Omental fat pad (tissue), 4 donors: Measurements from ENCODE around the gene DLG1. TPM values are rescaled to one million over a fixed set of nuclear protein-coding genes. Genes with fewer than 3 reads are reported as not detected.

Source experiments
- ATAC-seq: fragments of 150-250 bp; one replicate; pipeline ENCODE4 v1.9.1; 2016; ENCODE audit warnings: mild to moderate bottlenecking, moderate library complexity; ENCODE audit not compliant: low FRiP score
- DNase-seq: peaks from one replicate; pipeline ENCODE4 v3.0.0-alpha.2; 2019; ENCODE audit warnings: low spot score
- CTCF ChIP-seq, 3 donors: fragments of 450-650 bp; IDR thresholded peaks; one replicate each; pipeline ENCODE4 v1.5.1; 2016 to 2017; ENCODE audit warnings: antibody characterized with exemption in 3 of 3, mild to moderate bottlenecking in 3 of 3, moderate library complexity in 2 of 3
- total RNA-seq, 4 donors: library from RNA; depleted of rRNA; stranded (reverse); fragments of >200 nt; gene quantifications; one replicate each; pipeline ENCODE4 v1.1.0, GENCODE V29; 2016

Gene DLG1
- total RNA-seq, 4 donors from 2014 or later: 47.1 to 65.4 (median 60.2) TPM

DNA sequence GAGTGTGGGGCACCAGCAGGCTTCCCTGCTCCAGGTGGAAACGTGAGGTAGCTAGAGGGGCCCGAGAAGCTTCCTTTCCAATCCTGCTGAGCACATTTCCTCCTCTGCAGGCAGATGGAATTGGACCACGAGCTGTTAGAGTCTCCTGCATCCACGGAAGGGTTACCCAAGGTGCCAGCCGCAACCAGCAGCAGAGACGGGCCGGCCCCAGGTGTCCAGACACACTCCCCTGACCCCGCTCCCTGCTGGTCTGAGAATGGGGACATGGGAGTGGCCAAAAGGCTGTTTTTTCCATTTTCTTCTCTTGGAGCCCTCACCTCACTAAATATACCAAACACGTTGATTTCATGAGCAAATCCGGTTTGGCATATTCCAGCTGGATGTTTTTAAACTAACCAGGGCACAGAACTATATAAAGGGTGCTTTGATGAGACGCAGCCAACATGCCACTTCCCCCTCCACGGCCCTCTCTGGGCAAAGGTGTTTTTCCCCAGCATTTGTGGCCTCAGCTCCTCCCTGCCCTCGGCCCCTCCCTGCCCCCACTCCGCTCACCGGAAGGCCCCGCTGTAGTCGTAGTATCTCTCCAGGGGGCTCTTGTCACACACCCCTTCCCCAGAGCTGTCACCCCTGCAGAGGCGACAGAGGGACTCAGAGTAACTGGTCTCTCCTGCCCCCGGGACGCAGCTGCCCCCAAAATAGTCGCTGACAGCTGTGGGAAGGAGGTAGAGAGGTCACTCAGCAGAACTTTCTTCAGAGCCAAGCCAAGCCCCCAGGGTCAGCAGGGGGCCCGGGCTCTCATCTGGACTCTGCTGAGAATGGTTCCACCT lies 275.8 kb downstream of the DLG1 start:
- TF ChIP-seq CTCF (IDR thresholded peaks at IDR 0.05): no peak
- ATAC-seq: no peak
- DNase-seq: no peak

DNA sequence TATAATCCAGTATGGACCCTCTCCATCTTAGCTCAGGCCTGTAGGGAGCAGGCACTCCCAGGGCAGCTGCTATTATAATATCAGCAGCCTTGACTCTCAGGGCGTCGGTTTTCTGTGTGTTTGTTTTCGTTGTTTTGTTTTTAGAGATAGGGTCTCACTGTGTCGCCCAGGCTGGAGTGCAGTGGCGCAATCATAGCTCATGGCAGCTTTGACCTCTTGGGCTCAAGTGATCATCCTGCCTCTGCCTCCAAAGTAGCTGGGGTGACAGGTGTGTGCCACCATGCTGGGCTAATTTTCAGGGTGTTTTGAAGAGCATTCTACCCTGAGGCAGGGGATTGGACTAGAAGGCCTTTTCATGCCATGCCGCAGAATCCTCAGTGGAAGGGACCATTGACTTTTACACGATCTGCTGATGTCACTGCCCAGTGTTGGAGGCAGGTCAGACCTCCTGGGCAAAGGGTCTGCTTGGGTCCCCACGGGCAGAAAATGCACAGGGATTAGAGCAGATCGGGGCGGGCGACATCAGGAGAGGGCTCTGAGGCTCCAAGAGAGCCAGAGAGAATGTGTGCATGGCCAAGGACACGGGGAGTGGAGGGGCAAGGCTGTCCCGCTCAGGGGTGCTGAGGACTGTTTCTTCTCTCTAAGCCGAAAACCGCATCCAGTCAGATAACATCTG lies 276.5 kb downstream of the DLG1 start:
- no peak for DNase-seq
- no peak for ATAC-seq
- TF ChIP-seq CTCF (IDR thresholded peaks at IDR 0.05): no peak

GRCh38 chr3:197021231-197021630 lies 277.2 kb downstream of the DLG1 start:
- ATAC-seq: no peak
- TF ChIP-seq CTCF (IDR thresholded peaks at IDR 0.05): no peak

GRCh38 chr3:197019535-197019934 lies 278.9 kb downstream of the DLG1 start:
- DNase-seq: no peak
- no peak for ATAC-seq
- no peak for TF ChIP-seq CTCF (IDR thresholded peaks at IDR 0.05)

More at GRCh38 chr3:197021231-197021630, 277.2 kb downstream of the DLG1 start:
- DNase-seq: no peak

DNA sequence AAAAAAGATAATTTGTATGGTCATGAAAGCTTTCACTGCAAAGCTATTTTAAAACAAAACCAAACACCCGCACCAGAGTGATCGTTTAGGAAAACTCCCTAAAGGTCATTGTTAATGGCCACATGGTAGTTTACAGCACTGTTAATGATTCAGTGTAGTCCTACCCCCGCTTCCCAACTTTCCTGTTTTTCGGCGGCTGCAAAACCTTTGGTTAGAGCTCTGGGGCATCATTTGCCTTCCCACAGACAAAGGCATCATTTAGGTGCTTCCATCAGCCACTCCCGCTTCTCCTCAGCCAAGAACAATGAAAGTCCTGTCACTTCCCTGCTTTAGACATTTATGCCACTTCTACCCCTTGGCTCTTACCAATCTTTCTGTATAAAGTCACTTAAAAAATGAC lies 279.4 kb downstream of the DLG1 start:
- TF ChIP-seq CTCF (IDR thresholded peaks at IDR 0.05): no peak
- DNase-seq (no peak), ATAC-seq (no peak)

GRCh38 chr3:197017003-197017402 lies 281.4 kb downstream of the DLG1 start:
- ATAC-seq (no peak), DNase-seq (no peak)
- no peak for TF ChIP-seq CTCF (IDR thresholded peaks at IDR 0.05)
